CD14-positive monocyte (primary cell): ENCODE results near the gene BEST4. TPM values are rescaled to one million over a fixed set of nuclear protein-coding genes. Genes with fewer than 3 reads are reported as not detected.
A peak's percentile ranks its signal among the peaks of the same experiment; 100 is the strongest.

Experiments used
- DNase-seq, 3 donors: peaks; one replicate each; pipeline ENCODE4 v3.0.0-alpha.2; 2011 to 2022
- H2AFZ ChIP-seq: 2 replicates; pipeline ENCODE4 v1.6.0; 2012; ENCODE audit warnings: mild to moderate bottlenecking, low read depth, low read length, inconsistent platforms; ENCODE audit not compliant: insufficient read depth, poor library complexity, severe bottlenecking
- H3K27ac ChIP-seq, 2 donors: 1 replicate in 1 of 2; 2 replicates in 1 of 2; pipeline ENCODE4 v1.5.1; 2012 to 2013; ENCODE audit warnings: low read length in 2 of 2, control low read depth in 1 of 2, inconsistent platforms in 1 of 2, low read depth in 1 of 2, mild to moderate bottlenecking in 1 of 2
- H3K27me3 ChIP-seq, 2 donors: one replicate each; pipeline versions ENCODE4 v1.6.0 to v1.6.1; 2011 to 2013; ENCODE audit warnings: low read length in 2 of 2; ENCODE audit not compliant: control insufficient read depth in 2 of 2, insufficient read depth in 2 of 2
- H3K36me3 ChIP-seq, 2 donors: replicated peaks in 1 of 2; 1 replicate in 1 of 2; 2 replicates in 1 of 2; pipeline versions ENCODE4 v1.5.1 to v1.6.1; 2012 to 2013; ENCODE audit warnings: low read length in 2 of 2, control low read depth in 1 of 2, inconsistent platforms in 1 of 2, mild to moderate bottlenecking in 1 of 2; ENCODE audit not compliant: insufficient read depth in 2 of 2, control insufficient read depth in 1 of 2
- H3K4me1 ChIP-seq, 2 donors: 1 replicate in 1 of 2; 2 replicates in 1 of 2; pipeline versions ENCODE4 v1.5.1 to v1.6.1; 2012 to 2013; ENCODE audit warnings: low read length in 2 of 2, control low read depth in 1 of 2, inconsistent platforms in 1 of 2, mild to moderate bottlenecking in 1 of 2, moderate library complexity in 1 of 2; ENCODE audit not compliant: insufficient read depth in 2 of 2, control insufficient read depth in 1 of 2
- H3K4me2 ChIP-seq: replicated peaks from 2 replicates; pipeline ENCODE3; 2012; ENCODE audit warnings: low read length, moderate library complexity, mild to moderate bottlenecking; ENCODE audit not compliant: poor library complexity, severe bottlenecking; ENCODE audit errors: extremely low read depth
- H3K4me3 ChIP-seq, 3 experiments: fragments of 200-600 bp in 1 of 3; sonication (generic) in 1 of 3; replicated peaks in 1 of 3; 1 replicate in 2 of 3; 2 replicates in 1 of 3; pipeline ENCODE4 v1.5.1; 2011 to 2013; ENCODE audit warnings: low read length in 3 of 3, mild to moderate bottlenecking in 3 of 3, control low read depth in 2 of 3, low read depth in 2 of 3, inconsistent platforms in 1 of 3, moderate library complexity in 1 of 3
- H3K79me2 ChIP-seq: 2 replicates; pipeline ENCODE4 v1.6.0; 2012; ENCODE audit warnings: mild to moderate bottlenecking, control low read depth, inconsistent platforms, low read length, moderate library complexity; ENCODE audit not compliant: insufficient read depth
- H3K9ac ChIP-seq: 2 replicates; pipeline ENCODE4 v1.6.0; 2017; ENCODE audit warnings: low read length, mild to moderate bottlenecking; ENCODE audit not compliant: insufficient read depth, poor library complexity, severe bottlenecking
- H3K9me3 ChIP-seq, 2 donors: replicated peaks in 1 of 2; 1 replicate in 1 of 2; 2 replicates in 1 of 2; pipeline versions ENCODE4 v1.5.1 to v1.6.1; 2012 to 2013; ENCODE audit warnings: low read length in 2 of 2, control low read depth in 1 of 2; ENCODE audit not compliant: control insufficient read depth in 1 of 2, insufficient read depth in 1 of 2
- H4K20me1 ChIP-seq: 2 replicates; pipeline ENCODE4 v1.6.0; 2012; ENCODE audit warnings: mild to moderate bottlenecking, low read length, control low read depth, moderate library complexity; ENCODE audit not compliant: insufficient read depth
- H3K27ac Mint-ChIP-seq, 7 donors: one replicate each; pipeline ENCODE4 v1.8.0; 2020; ENCODE audit warnings: mild to moderate bottlenecking in 7 of 7, mixed read lengths in 7 of 7, moderate library complexity in 6 of 7, inconsistent platforms in 2 of 7
- H3K27me3 Mint-ChIP-seq, 3 donors: one replicate each; pipeline ENCODE4 v1.8.0; 2021 to 2022; ENCODE audit warnings: low read depth in 3 of 3, mild to moderate bottlenecking in 3 of 3, mixed read lengths in 3 of 3, moderate library complexity in 3 of 3, inconsistent platforms in 1 of 3
- H3K36me3 Mint-ChIP-seq, 2 donors: one replicate each; pipeline ENCODE4 v1.8.0; 2020; ENCODE audit warnings: mixed read lengths in 2 of 2, inconsistent platforms in 1 of 2, mild to moderate bottlenecking in 1 of 2
- H3K4me1 Mint-ChIP-seq: one replicate; pipeline ENCODE4 v1.8.0; 2020; ENCODE audit warnings: mild to moderate bottlenecking, mixed read lengths
- H3K4me3 Mint-ChIP-seq, 2 donors: one replicate each; pipeline ENCODE4 v1.8.0; 2020; ENCODE audit warnings: mild to moderate bottlenecking in 2 of 2, mixed read lengths in 2 of 2, moderate library complexity in 1 of 2
- H3K9me3 Mint-ChIP-seq, 7 donors: one replicate each; pipeline ENCODE4 v1.8.0; 2020 to 2022; ENCODE audit warnings: mixed read lengths in 7 of 7, mild to moderate bottlenecking in 6 of 7, moderate library complexity in 6 of 7, inconsistent platforms in 2 of 7
- WGBS: methylation state at CpG from one replicate; pipeline ENCODE4 v1.1.5; 2013; ENCODE audit warnings: missing lambda C conversion rate; ENCODE audit not compliant: insufficient coverage; 5-methylcytosine and 5-hydroxymethylcytosine counted together
- intact Hi-C, 2 donors: fragments of 100-400 bp; cut with micrococcal nuclease; formaldehyde crosslinking; loops; one replicate each; pipeline versions ENCODE4 v1.15.0 to v1.15.1; 2023
- polyA plus RNA-seq, 3 donors: library from polyadenylated mRNA; depleted of rRNA in 1 of 3; unstranded in 2 of 3; stranded (reverse) in 1 of 3; fragments of 300-500 nt in 2 of 3; fragments of >200 nt in 1 of 3; fragmentation: Illumina TruSeq in 2 of 3; gene quantifications; 1 replicate in 2 of 3; 2 replicates in 1 of 3; pipeline ENCODE4 v1.2.3, GENCODE V29; 2012 to 2021
- TF ChIP-seq, protein P1 (sequence below): fragments of 200-600 bp; IDR thresholded peaks from one replicate; pipeline ENCODE4 v1.8.0; 2022; ENCODE audit warnings: antibody characterized with exemption, mild to moderate bottlenecking

BEST4 gene
- polyA plus RNA-seq, 3 donors: 0.19 TPM; not detected in 2

DNA sequence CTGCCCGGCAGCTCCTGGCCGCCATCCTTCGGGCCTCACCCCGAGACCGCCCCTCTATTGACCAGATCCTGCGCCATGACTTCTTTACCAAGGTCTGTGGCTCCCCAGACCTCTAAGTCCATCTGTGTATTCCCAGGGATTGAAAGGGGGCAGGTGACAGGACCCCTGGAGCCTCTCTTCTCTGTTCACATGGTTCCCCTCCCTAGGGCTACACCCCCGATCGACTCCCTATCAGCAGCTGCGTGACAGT, 15.0 kb upstream of the BEST4 start:
- peak overlapping the region; percentile 96 for H3K4me2 ChIP-seq
- 93% methylated on average over 3 of the region's 9 CpGs for WGBS
- intact Hi-C loops: no loop called here

DNA sequence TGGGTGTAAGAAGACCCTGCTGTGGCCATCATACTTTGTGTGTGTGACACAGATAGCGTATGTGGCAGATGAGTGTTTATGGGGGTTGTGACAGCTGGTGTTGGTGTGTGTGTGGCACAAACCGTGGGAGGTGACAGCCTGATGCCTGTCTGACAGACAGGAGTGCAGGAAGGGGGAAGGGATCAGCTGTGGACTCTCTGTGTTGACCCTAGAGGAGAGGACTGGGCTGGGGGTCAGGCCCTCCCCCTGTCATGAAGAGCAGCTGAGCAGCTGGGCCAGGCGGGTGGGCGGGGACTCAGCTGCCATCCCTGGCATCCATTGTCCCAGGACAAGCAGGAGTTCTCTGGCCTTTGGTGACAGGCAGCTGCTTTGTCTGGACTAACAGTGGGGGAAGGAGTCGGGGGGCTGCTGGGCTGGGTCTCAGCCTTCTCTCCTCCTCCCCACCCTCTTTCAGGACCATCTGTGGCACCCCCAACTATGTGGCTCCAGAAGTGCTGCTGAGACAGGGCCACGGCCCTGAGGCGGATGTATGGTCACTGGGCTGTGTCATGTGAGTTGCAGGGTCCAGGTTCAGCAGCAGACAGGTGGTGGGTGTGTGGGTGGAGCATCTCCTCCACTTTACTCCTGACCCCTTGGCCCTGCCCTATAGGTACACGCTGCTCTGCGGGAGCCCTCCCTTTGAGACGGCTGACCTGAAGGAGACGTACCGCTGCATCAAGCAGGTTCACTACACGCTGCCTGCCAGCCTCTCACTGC, 14.5 kb upstream of the BEST4 start:
- peaks cover 35% of the 10 kb centered on the region for H4K20me1 ChIP-seq
- H3K79me2 ChIP-seq: peaks cover 19% of the 10 kb centered on the region
- no peaks in the 10 kb centered on the region for H3K27me3 ChIP-seq
- H3K4me3 ChIP-seq: peak overlapping the region; percentile 60 to 99 (median 76)
- H3K4me3 Mint-ChIP-seq: peak overlapping the region; percentile 94 to 98
- peaks cover 49 to 60% of the 10 kb centered on the region in 2 donors for H3K4me1 ChIP-seq
- DNase-seq: peak in 1 of 3 donors; percentile 16
- peak overlapping the region in 1 of 2 donors; percentile 6 for H3K27ac ChIP-seq
- no peak overlapping the region for H3K9ac ChIP-seq
- WGBS: 95% methylated on average over 10 of the region's 13 CpGs
- peak overlapping the region; percentile 96 for H3K4me2 ChIP-seq
- peaks cover 37% of the 10 kb centered on the region for H3K4me1 Mint-ChIP-seq
- no peak overlapping the region for H2AFZ ChIP-seq
- H3K36me3 ChIP-seq: peaks cover 36 to 45% of the 10 kb centered on the region in 2 donors
- TF ChIP-seq, protein P1, sequence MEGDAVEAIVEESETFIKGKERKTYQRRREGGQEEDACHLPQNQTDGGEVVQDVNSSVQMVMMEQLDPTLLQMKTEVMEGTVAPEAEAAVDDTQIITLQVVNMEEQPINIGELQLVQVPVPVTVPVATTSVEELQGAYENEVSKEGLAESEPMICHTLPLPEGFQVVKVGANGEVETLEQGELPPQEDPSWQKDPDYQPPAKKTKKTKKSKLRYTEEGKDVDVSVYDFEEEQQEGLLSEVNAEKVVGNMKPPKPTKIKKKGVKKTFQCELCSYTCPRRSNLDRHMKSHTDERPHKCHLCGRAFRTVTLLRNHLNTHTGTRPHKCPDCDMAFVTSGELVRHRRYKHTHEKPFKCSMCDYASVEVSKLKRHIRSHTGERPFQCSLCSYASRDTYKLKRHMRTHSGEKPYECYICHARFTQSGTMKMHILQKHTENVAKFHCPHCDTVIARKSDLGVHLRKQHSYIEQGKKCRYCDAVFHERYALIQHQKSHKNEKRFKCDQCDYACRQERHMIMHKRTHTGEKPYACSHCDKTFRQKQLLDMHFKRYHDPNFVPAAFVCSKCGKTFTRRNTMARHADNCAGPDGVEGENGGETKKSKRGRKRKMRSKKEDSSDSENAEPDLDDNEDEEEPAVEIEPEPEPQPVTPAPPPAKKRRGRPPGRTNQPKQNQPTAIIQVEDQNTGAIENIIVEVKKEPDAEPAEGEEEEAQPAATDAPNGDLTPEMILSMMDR: no peak
- intact Hi-C loops: no loop called here
- H3K36me3 Mint-ChIP-seq: peaks cover 50 to 53% of the 10 kb centered on the region in 2 donors
- peaks cover 0 to 1% (median 0%) of the 10 kb centered on the region in 7 donors for H3K9me3 Mint-ChIP-seq
- no peaks in the 10 kb centered on the region for H3K9me3 ChIP-seq
- peak overlapping the region in 6 of 7 donors; percentile 61 to 98 (median 88) for H3K27ac Mint-ChIP-seq
- H3K27me3 Mint-ChIP-seq: peaks cover 1 to 9% (median 5%) of the 10 kb centered on the region in 3 donors

More for the DNA sequence above, 15.0 kb upstream of the BEST4 start:
- no peak overlapping the region for H3K27ac ChIP-seq
- Mint-ChIP-seq H3K27ac (peak overlapping the region in 4 of 7 donors; percentile 59 to 81 (median 72)), H3K27me3 (peaks cover 1 to 9% (median 5%) of the 10 kb centered on the region in 3 donors), H3K4me1 (peaks cover 40% of the 10 kb centered on the region), H3K36me3 (peaks cover 50 to 53% of the 10 kb centered on the region in 2 donors), H3K4me3 (peak overlapping the region; percentile 15 to 94), H3K9me3 (peaks cover 0 to 1% (median 0%) of the 10 kb centered on the region in 7 donors)
- H3K4me1 ChIP-seq: peaks cover 54 to 64% of the 10 kb centered on the region in 2 donors
- peaks cover 19% of the 10 kb centered on the region for H3K79me2 ChIP-seq
- H2AFZ ChIP-seq: no peak overlapping the region
- peaks cover 35% of the 10 kb centered on the region for H4K20me1 ChIP-seq
- TF ChIP-seq, protein P1: no peak
- peaks cover 36 to 45% of the 10 kb centered on the region in 2 donors for H3K36me3 ChIP-seq
- no peak for DNase-seq
- peak overlapping the region in 1 of 3 experiments; percentile 99 for H3K4me3 ChIP-seq
- no peaks in the 10 kb centered on the region for H3K27me3 ChIP-seq
- H3K9me3 ChIP-seq: no peaks in the 10 kb centered on the region
- H3K9ac ChIP-seq: no peak overlapping the region
